SK-N-SH treated with all-trans-retinoic acid at 6 μM for 48 hours (cell line): ENCODE measurements around the gene DYNAP.

Experiments used
- ATAC-seq: fragments of 200-7000 bp; cut with Tn5 transposase; 3 replicates; pipeline ENCODE4 v1.9.1; 2020; ENCODE audit warnings: mild to moderate bottlenecking, moderate library complexity
- ARNTL ChIP-seq: fragments of 450-650 bp; formaldehyde crosslinking; IDR thresholded peaks from 2 replicates; pipeline ENCODE4 v1.5.0; 2020; ENCODE audit warnings: low read depth, mild to moderate bottlenecking, moderate library complexity, borderline replicate concordance
- BACH2 ChIP-seq: fragments of 250-450 bp; sonication (Bioruptor Pico); IDR thresholded peaks from 2 replicates; pipeline ENCODE4 v1.9.0; 2021; ENCODE audit warnings: mild to moderate bottlenecking, borderline replicate concordance
- CSDC2 ChIP-seq: fragments of 250-450 bp; sonication (Bioruptor Pico); IDR thresholded peaks from 2 replicates; pipeline ENCODE4 v1.5.0; 2020; ENCODE audit warnings: mild to moderate bottlenecking, moderate library complexity
- ESRRG ChIP-seq: fragments of 250-450 bp; sonication (Bioruptor Pico); IDR thresholded peaks from 2 replicates; pipeline ENCODE4 v1.6.1; 2021; ENCODE audit warnings: mild to moderate bottlenecking
- GLIS3 ChIP-seq: fragments of 250-450 bp; sonication (Bioruptor Pico); IDR thresholded peaks from 2 replicates; pipeline ENCODE4 v1.5.0; 2020; ENCODE audit warnings: mild to moderate bottlenecking, moderate library complexity
- ISL1 ChIP-seq: fragments of 250-450 bp; sonication (Bioruptor Pico); IDR thresholded peaks from 2 replicates; pipeline ENCODE4 v2.1.2; 2022; ENCODE audit warnings: mild to moderate bottlenecking, moderate library complexity
- OSR1 ChIP-seq: fragments of 250-450 bp; sonication (Bioruptor Pico); IDR thresholded peaks from 2 replicates; pipeline ENCODE4 v1.8.0; 2022; ENCODE audit warnings: moderate library complexity, mild to moderate bottlenecking, inconsistent platforms
- PPARA ChIP-seq: fragments of 250-450 bp; sonication (Bioruptor Pico); IDR thresholded peaks from 2 replicates; pipeline ENCODE4 v1.5.0; 2020; ENCODE audit warnings: mild to moderate bottlenecking, borderline replicate concordance
- RARB ChIP-seq: fragments of 250-450 bp; sonication (Bioruptor Pico); IDR thresholded peaks from 2 replicates; pipeline ENCODE4 v1.8.0; 2021; ENCODE audit warnings: mild to moderate bottlenecking, moderate library complexity
- SNAI2 ChIP-seq: fragments of 250-450 bp; sonication (Bioruptor Pico); IDR thresholded peaks from 2 replicates; pipeline ENCODE4 v1.5.0; 2020; ENCODE audit warnings: mild to moderate bottlenecking, moderate library complexity
- TCF4 ChIP-seq: fragments of 250-450 bp; sonication (Bioruptor Pico); IDR thresholded peaks from 2 replicates; pipeline ENCODE4 v1.8.0; 2021; ENCODE audit warnings: mild to moderate bottlenecking, moderate library complexity, borderline replicate concordance
- TOX ChIP-seq: fragments of 250-450 bp; sonication (Bioruptor Pico); IDR thresholded peaks from 2 replicates; pipeline ENCODE4 v1.8.0; 2021; ENCODE audit warnings: mild to moderate bottlenecking, moderate library complexity, borderline replicate concordance
- ZC3H10 ChIP-seq: fragments of 250-450 bp; sonication (Bioruptor Pico); IDR thresholded peaks from 2 replicates; pipeline ENCODE4 v1.5.1; 2021; ENCODE audit warnings: mild to moderate bottlenecking, moderate library complexity
- ZFP3 ChIP-seq: fragments of 250-450 bp; sonication (Bioruptor Pico); IDR thresholded peaks from 2 replicates; pipeline ENCODE4 v1.5.0; 2020; ENCODE audit warnings: mild to moderate bottlenecking, moderate library complexity
- ZFP30 ChIP-seq: fragments of 450-650 bp; formaldehyde crosslinking; IDR thresholded peaks from 2 replicates; pipeline ENCODE4 v1.5.0; 2022; ENCODE audit warnings: mild to moderate bottlenecking, moderate library complexity
- ZNF565 ChIP-seq: fragments of 450-650 bp; formaldehyde crosslinking; conservative IDR thresholded peaks from 2 replicates; pipeline ENCODE4 v1.5.0; 2020; ENCODE audit warnings: low read depth, mild to moderate bottlenecking, moderate library complexity
- ZNF70 ChIP-seq: fragments of 450-650 bp; formaldehyde crosslinking; IDR thresholded peaks from 2 replicates; pipeline ENCODE4 v1.5.0; 2020; ENCODE audit warnings: mild to moderate bottlenecking, moderate library complexity
- ZNF8 ChIP-seq: fragments of 450-650 bp; formaldehyde crosslinking; IDR thresholded peaks from 2 replicates; pipeline ENCODE4 v1.5.0; 2020; ENCODE audit warnings: mild to moderate bottlenecking, moderate library complexity
- TF ChIP-seq, protein P1 (sequence below): fragments of 250-450 bp; sonication (Bioruptor Pico); IDR thresholded peaks from 2 replicates; pipeline ENCODE4 v1.5.1; 2021; ENCODE audit warnings: mild to moderate bottlenecking, moderate library complexity
- TF ChIP-seq, protein P2 (sequence below): fragments of 250-450 bp; sonication (Bioruptor Pico); IDR thresholded peaks from 2 replicates; pipeline ENCODE4 v1.5.1; 2020; ENCODE audit warnings: low read depth, mild to moderate bottlenecking, moderate library complexity
- TF ChIP-seq, protein P3 (sequence below): fragments of 250-450 bp; sonication (Bioruptor Pico); IDR thresholded peaks from 2 replicates; pipeline ENCODE4 v1.8.0; 2020; ENCODE audit warnings: mild to moderate bottlenecking, moderate library complexity, borderline replicate concordance

DYNAP gene

DNA sequence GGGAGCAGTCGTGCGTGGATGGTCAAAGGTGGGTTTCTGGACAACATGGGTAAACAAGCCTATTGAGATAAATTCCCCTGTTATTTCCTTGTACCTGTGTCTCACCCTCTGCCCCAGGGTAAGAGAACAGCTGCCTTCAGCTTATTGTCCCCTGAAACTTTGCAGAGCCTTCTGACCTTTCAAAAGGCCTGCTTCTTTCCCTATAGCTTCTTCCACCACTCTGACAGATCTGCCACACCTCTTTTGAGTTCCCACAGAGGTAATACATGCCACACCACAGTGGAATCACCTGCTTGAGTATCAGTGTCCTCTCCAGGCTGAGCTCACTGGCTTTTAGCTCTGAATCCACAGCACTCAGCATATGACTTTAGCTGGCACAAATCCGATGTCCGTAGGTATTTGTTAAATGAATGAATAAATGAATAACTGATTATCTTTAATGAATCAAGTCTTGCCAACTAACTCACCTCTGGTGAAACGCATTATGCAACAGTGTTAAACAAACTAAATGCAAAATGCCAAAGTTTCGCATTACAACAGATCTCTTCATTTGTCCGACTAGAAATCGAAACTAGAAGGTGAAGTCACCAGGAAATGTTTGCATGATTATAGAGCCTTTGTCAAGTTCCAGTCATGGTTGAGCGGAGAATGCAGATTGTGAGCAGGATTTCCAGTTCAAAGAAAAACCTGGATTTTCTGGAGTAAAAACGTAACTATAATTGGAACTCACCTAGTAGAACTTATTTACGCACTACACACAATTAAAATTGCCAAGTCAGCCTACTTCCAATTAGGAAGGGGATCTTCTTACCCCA, 16.4 kb downstream of the DYNAP start:
- TF ChIP-seq TCF4 (no peak), BACH2 (no peak), ZNF70 (CRISPR knock-in tag) (no peak), SNAI2 (no peak), ZC3H10 (no peak), ZNF565 (CRISPR knock-in tag) (no peak), OSR1 (no peak)
- TF ChIP-seq, protein P1, sequence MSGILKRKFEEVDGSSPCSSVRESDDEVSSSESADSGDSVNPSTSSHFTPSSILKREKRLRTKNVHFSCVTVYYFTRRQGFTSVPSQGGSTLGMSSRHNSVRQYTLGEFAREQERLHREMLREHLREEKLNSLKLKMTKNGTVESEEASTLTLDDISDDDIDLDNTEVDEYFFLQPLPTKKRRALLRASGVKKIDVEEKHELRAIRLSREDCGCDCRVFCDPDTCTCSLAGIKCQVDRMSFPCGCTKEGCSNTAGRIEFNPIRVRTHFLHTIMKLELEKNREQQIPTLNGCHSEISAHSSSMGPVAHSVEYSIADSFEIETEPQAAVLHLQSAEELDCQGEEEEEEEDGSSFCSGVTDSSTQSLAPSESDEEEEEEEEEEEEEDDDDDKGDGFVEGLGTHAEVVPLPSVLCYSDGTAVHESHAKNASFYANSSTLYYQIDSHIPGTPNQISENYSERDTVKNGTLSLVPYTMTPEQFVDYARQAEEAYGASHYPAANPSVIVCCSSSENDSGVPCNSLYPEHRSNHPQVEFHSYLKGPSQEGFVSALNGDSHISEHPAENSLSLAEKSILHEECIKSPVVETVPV: no peak
- TF ChIP-seq, protein P2, sequence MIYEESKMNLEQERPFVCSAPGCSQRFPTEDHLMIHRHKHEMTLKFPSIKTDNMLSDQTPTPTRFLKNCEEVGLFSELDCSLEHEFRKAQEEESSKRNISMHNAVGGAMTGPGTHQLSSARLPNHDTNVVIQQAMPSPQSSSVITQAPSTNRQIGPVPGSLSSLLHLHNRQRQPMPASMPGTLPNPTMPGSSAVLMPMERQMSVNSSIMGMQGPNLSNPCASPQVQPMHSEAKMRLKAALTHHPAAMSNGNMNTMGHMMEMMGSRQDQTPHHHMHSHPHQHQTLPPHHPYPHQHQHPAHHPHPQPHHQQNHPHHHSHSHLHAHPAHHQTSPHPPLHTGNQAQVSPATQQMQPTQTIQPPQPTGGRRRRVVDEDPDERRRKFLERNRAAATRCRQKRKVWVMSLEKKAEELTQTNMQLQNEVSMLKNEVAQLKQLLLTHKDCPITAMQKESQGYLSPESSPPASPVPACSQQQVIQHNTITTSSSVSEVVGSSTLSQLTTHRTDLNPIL (CRISPR knock-in tag): no peak
- ATAC-seq: no peak

DNA sequence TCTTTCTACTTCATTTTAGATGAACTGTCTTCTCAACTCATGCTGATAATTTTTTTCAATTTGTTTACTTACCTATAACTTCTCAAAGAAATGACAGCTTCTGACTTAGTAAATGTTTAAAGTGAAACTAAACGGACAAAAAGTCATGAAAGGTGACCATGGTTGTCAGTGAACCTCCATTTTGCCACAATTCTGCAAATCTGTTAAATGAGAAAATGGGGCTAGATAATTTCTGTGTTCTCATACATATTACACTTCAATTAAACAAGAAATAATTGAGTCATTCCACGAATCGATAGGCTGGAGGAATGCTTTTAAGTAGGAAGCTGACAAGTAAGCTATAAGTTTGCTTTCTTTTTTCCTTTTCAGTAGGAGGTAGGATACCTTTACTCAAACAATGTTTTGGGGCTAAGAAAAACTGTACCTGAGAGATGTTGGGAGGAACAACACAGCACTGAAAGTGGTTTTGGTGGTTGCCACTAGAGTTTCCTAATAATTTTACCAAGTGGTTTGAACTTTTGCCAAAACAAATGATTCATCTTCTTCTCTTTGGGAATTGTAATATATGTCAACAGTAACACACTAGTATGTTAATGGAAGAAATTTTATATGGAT, 17.1 kb downstream of the DYNAP start:
- no peak for ATAC-seq
- TF ChIP-seq BACH2 (no peak), OSR1 (no peak), RARB (CRISPR knock-in tag) (no peak), SNAI2 (no peak), GLIS3 (no peak), ZNF8 (CRISPR knock-in tag) (no peak), TOX (CRISPR knock-in tag) (no peak), ZC3H10 (no peak), PPARA (CRISPR knock-in tag) (no peak), ZFP30 (CRISPR knock-in tag) (no peak), ISL1 (CRISPR knock-in tag) (no peak), ZNF565 (CRISPR knock-in tag) (no peak), ARNTL (no peak), CSDC2 (CRISPR knock-in tag) (no peak)
- TF ChIP-seq, protein P2 (CRISPR knock-in tag): no peak
- TF ChIP-seq, protein P3, sequence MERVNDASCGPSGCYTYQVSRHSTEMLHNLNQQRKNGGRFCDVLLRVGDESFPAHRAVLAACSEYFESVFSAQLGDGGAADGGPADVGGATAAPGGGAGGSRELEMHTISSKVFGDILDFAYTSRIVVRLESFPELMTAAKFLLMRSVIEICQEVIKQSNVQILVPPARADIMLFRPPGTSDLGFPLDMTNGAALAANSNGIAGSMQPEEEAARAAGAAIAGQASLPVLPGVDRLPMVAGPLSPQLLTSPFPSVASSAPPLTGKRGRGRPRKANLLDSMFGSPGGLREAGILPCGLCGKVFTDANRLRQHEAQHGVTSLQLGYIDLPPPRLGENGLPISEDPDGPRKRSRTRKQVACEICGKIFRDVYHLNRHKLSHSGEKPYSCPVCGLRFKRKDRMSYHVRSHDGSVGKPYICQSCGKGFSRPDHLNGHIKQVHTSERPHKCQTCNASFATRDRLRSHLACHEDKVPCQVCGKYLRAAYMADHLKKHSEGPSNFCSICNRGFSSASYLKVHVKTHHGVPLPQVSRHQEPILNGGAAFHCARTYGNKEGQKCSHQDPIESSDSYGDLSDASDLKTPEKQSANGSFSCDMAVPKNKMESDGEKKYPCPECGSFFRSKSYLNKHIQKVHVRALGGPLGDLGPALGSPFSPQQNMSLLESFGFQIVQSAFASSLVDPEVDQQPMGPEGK (CRISPR knock-in tag): no peak

DNA sequence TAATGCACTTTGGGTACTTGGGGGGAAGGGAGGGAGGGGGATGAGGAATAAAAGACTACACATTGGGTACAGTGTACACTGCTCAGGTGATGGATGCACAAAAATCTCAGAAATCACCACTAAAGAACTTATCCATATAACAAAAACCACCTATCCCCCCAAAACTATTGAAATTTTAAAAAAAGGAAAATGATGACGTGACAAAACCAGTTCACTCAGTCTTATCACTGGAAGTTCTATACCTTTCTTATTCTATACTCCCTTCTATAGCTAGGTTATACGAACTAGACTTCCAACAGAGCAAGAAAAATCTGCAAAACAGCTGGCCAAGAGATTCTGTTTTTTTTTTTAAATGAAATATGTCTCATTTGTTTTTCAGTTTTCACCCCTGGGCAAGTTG, 20.8 kb downstream of the DYNAP start:
- no peak for ATAC-seq
- TF ChIP-seq CSDC2 (CRISPR knock-in tag): no peak

DNA sequence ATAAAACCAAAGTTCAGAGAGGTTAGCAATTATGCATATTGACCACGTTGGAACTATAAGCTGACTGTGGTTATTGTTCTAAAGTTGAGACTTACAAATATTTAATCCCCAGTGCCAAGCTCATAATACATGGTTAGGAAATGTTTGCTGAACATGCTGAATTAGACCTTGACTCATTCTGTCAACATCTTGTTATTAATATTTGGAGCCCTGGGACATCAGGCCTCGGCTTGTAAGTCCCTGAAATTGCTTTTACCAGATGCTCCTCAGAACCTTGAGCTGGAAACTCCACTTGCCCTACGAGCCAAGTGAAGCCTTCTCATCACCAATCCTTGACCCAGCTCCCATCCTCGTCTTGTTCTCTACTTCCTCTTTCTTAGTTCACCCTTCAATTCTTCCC, 21.2 kb downstream of the DYNAP start:
- no peak for TF ChIP-seq ZFP30 (CRISPR knock-in tag)
- no peak for ATAC-seq

DNA sequence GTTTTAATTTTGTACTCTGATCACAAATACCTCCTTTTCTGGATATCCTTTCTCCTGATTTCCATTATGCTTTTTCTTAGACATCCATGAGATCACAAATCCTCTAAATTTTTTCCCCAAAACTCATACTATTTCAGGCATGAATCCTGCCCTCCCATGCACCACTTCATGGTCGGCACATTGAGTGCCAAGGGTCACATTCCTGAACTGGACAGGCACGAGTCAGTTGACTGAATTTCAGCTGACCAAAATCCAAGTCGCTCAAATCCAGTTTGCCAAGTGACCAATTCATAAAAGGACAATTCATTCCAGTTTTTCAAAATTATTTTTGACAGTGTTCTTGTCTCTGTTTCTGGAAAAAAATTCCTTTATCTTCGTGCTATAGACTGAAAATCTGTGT, 22.1 kb downstream of the DYNAP start:
- ATAC-seq: no peak
- TF ChIP-seq, protein P3 (CRISPR knock-in tag): no peak
- TF ChIP-seq BACH2: no peak
- TF ChIP-seq ZFP3 (CRISPR knock-in tag): no peak
- TF ChIP-seq ARNTL: no peak
- no peak for TF ChIP-seq CSDC2 (CRISPR knock-in tag)
- TF ChIP-seq, protein P2 (CRISPR knock-in tag): no peak
- no peak for TF ChIP-seq ESRRG (CRISPR knock-in tag)
- TF ChIP-seq ZNF8 (CRISPR knock-in tag): no peak
- no peak for TF ChIP-seq OSR1
- TF ChIP-seq ZNF565 (CRISPR knock-in tag): no peak
- TF ChIP-seq TCF4: no peak
- TF ChIP-seq ZNF70 (CRISPR knock-in tag): no peak
- TF ChIP-seq GLIS3: no peak
- no peak for TF ChIP-seq ZFP30 (CRISPR knock-in tag)
- TF ChIP-seq SNAI2: no peak
- no peak for TF ChIP-seq TOX (CRISPR knock-in tag)
- no peak for TF ChIP-seq ZC3H10
- TF ChIP-seq RARB (CRISPR knock-in tag): no peak
- TF ChIP-seq ISL1 (CRISPR knock-in tag): no peak
